Cerebellar cortex (tissue), 1 donor: Measurements from ENCODE around the gene TMEM219.
A peak's percentile ranks its signal among the peaks of the same experiment; 100 is the strongest.

Experiments used
- DNase-seq: peaks from one replicate; pipeline ENCODE4 v3.0.0-alpha.2; 2015; ENCODE audit warnings: low spot score

TMEM219 gene

DNA sequence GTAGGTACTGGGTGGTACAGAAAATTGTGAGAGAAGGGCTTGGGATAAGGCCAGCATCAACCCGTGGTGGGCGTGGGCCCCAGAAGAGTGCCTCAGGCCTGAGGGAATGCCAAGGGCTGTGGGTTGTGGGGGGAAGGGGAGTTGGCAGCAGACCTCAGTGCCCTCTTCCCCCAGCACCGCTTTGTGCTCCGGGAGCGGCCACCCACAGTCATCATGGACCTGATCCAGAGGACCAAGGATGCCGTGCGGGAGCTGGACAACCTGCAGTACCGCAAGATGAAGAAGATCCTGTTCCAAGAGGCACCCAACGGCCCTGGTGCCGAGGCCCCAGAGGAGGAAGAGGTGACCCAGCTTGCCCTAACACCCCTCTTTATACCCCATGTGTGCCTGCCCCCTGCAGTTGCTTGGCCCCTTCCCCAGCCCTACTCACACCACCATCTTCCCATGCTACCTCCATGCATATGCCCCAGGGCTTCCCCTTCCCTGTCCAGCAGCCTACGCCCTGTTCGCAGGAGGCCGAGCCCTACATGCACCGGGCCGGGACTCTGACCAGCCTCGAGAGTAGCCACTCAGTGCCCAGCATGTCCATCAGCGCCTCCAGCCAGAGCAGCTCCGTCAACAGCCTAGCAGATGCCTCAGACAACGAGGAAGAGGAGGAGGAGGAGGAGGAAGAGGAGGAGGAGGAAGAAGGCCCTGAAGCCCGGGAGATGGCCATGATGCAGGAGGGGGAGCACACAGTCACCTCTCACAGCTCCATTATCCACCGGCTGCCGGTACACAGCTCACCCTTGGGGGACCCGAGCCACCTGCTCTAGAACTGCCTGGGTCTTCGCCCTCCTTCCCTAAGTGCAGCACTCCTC lies 20.9 kb downstream of the TMEM219 start:
- no peak for DNase-seq

DNA sequence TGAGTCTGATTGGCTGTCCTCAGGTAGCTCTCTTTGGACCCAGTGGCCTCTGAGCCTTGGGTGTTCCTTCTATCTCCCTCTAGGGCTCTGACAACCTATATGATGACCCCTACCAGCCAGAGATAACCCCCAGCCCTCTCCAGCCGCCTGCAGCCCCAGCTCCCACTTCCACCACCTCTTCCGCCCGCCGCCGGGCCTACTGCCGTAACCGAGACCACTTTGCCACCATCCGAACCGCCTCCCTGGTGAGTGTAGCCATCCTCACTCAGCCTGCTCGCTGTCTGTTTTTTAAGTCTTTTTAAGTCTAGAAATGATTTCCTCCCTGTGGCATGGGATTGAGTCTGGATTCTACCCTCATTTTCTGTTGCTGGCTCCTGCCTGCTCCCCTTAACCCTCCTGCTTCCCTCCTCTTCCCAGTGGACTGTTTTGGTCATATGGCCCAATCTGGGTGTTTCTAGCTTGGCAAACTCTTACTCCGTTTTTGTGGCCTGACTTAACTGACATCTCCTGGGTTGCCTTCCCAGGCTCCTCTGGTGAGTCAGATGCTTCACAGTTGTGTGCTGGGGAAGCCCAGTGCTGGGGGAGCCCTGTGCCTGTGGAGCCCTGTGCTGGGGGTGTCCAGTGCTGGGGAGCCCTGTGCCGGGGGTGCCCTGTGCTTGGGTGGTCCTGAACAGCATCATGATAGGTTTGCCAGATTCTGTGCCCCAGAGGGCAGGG lies 21.7 kb downstream of the TMEM219 start:
- DNase-seq, result no peak

DNA sequence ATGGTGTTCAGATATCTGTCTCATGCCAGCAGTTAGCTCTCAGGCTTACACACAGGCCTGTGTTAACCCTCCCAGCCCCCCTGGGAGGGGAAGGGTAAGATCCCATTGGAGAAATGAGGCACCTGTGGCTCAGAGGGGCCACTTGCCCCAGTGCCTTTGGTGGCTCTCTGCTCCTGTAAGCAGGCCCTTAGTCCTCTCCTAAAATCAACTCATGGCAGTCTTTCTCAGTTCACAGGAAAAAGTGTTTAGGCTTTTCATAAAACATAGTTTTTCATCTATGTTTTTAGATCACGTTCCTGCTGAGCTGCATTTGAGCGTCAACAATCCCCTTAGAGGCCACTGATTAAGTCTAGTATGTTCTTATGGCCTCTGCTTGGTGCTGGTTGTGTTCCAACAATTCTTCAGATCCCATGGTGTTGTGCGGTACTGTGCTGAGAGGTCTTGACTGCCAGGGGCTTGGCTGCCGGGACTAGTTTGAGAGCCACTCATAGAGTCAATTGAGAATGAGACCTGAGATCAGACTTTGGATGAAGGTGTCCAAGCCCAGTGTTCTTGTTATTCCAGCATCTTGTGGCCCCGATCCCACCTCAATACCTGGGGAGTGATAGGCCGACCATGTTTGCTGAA lies 22.4 kb downstream of the TMEM219 start:
- DNase-seq, result no peak

DNA sequence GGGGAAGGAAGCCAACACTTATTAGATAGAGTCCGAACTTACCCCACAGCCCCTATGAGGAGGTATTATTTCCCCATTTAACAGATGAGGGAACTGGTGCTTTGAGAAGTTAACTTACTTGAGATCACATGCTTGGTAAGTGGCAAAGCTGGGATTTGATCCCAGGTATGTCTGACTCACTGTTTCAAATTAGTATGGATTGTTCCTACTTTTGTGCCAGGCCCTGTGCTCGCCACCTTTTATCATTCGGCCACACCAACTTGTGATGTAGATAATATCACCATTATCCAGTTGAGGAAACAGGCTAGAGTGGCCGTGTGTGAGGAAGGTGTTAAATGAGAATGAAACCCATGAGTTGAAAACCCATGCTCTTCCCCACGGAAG lies 22.9 kb downstream of the TMEM219 start:
- no peak for DNase-seq

DNA sequence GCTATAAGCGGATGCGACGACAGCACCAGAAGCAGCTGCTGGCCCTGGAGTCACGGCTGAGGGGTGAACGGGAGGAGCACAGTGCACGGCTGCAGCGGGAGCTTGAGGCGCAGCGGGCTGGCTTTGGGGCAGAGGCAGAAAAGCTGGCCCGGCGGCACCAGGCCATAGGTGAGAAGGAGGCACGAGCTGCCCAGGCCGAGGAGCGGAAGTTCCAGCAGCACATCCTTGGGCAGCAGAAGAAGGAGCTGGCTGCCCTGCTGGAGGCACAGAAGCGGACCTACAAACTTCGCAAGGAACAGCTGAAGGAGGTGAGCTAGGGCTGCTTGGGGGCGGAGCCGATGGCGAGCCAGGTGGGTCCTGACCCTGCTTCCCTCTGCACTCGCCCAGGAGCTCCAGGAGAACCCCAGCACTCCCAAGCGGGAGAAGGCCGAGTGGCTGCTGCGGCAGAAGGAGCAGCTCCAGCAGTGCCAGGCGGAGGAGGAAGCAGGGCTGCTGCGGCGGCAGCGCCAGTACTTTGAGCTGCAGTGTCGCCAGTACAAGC lies 23.5 kb downstream of the TMEM219 start:
- DNase-seq, result no peak

DNA sequence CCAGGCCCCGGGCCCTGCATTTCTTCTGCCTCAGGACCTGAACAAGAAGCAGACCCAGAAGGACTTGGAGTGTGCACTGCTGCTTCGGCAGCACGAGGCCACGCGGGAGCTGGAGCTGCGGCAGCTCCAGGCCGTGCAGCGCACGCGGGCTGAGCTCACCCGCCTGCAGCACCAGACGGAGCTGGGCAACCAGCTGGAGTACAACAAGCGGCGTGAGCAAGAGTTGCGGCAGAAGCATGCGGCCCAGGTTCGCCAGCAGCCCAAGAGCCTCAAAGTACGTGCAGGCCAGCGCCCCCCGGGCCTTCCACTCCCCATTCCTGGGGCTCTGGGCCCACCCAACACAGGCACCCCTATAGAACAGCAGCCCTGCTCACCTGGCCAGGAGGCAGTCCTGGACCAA lies 24.4 kb downstream of the TMEM219 start:
- DNase-seq, result no peak

DNA sequence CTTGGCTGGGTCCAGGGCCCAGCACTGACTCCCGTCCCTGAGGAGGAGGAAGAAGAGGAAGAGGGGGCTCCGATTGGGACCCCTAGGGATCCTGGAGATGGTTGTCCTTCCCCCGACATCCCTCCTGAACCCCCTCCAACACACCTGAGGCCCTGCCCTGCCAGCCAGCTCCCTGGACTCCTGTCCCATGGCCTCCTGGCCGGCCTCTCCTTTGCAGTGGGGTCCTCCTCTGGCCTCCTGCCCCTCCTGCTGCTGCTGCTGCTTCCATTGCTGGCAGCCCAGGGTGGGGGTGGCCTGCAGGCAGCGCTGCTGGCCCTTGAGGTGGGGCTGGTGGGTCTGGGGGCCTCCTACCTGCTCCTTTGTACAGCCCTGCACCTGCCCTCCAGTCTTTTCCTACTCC lies 25.1 kb downstream of the TMEM219 start:
- DNase-seq, result no peak

DNA sequence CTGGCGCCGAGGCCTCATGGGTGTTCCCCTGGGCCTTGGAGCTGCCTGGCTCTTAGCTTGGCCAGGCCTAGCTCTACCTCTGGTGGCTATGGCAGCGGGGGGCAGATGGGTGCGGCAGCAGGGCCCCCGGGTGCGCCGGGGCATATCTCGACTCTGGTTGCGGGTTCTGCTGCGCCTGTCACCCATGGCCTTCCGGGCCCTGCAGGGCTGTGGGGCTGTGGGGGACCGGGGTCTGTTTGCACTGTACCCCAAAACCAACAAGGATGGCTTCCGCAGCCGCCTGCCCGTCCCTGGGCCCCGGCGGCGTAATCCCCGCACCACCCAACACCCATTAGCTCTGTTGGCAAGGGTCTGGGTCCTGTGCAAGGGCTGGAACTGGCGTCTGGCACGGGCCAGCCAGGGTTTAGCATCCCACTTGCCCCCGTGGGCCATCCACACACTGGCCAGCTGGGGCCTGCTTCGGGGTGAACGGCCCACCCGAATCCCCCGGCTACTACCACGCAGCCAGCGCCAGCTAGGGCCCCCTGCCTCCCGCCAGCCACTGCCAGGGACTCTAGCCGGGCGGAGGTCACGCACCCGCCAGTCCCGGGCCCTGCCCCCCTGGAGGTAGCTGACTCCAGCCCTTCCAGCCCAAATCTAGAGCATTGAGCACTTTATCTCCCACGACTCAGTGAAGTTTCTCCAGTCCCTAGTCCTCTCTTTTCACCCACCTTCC lies 25.6 kb downstream of the TMEM219 start:
- DNase-seq, result no peak

DNA sequence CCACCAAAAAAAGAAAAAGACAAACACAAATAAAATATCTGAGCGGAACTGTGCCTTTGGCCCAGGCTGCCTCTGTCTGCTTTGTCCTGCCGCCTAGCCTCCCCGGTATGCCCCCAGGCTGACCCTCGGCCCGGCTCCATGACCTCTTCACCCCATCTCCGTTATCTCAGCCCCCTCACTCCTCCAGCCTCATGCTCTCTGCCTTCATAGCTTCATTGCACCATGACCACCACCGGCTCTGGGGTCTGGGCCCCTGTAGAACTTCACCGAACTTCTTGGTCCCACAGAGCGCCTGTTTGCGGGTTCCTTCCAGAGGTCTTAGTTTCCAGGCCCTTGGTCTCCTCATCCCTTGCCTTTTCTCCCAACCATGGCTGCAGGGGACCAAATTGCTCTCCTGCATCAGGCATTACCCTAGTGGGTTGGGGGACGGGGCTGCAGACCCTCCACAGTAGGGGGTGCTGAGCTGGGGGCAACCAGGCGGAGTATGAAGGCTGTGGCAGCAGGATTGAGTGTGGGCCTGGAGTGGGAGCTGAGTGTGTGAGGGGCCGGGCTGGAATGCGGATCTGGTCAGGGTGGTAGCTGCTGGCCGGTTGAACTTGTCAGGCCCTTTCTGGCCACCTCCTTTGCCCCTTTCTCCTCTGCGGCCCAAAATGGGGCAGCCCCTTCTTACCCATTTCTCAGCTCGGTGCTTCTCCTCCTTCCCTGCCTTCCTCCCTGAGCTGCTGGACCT lies 26.6 kb downstream of the TMEM219 start:
- no peak for DNase-seq

DNA sequence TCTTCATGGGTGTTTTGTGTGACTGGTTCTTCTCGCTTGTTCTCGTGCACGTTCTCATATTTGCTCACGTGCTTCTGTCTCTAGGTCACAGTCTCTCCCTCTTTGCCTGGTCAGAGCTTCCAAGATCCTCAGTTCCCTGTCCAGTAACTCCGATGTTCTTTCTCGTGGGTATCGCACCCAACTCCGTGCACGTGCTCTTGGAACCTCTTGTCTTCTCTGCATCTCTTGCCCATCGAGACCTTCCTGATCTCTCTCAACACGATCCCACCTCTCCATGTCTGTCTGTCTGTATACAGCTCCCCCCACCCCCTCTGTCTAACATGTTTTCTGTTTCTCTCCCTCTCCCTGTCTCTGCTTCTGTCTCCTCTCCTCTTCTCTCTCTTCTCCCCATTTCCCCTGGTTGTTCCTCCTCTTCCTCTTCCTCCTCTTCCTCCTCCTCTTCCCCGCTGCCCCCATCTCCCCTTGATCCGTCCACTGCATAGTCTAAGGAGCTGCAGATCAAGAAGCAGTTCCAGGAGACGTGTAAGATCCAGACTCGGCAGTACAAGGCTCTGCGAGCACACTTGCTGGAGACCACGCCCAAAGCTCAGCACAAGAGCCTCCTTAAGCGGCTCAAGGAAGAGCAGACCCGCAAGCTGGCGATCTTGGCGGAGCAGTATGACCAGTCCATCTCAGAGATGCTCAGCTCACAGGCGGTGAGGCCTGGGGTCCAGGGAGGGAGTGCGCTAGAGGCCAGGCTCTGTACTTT lies 27.4 kb downstream of the TMEM219 start:
- DNase-seq, result no peak

DNA sequence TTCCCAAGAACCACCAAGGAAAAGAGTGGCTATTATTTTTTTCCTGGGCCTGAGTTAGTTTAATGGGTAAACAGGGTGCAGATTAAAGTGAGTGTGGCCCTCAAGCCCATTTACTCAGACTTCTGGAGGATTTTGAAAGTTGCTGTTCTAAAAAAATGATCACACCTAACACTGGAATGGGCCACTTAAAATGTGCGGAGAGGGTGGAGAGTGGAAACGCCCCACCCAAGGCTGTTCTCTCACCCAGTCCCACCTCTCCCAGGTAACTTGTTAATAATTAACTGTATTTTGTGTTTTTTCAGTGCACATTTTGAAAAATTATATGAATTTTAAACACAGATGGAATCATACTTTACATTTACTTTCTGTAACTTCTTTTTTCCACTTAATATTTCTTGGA lies 28.2 kb downstream of the TMEM219 start:
- DNase-seq, result no peak

DNA sequence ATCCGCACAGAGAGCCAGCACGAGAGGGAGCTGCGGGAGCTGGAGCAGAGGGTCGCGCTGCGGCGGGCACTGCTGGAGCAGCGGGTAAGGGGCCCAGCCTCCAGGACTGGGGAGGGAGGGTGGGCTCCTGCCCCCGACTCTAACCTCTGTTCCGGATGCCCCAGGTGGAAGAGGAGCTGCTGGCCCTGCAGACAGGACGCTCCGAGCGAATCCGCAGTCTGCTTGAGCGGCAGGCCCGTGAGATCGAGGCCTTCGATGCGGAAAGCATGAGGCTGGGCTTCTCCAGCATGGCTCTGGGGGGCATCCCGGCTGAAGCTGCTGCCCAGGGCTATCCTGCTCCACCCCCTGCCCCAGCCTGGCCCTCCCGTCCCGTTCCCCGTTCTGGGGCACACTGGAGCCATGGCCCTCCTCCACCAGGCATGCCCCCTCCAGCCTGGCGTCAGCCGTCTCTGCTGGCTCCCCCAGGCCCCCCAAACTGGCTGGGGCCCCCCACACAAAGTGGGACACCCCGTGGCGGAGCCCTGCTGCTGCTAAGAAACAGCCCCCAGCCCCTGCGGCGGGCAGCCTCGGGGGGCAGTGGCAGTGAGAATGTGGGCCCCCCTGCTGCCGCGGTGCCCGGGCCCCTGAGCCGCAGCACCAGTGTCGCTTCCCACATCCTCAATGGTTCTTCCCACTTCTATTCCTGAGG lies 29.1 kb downstream of the TMEM219 start:
- DNase-seq, result no peak

DNA sequence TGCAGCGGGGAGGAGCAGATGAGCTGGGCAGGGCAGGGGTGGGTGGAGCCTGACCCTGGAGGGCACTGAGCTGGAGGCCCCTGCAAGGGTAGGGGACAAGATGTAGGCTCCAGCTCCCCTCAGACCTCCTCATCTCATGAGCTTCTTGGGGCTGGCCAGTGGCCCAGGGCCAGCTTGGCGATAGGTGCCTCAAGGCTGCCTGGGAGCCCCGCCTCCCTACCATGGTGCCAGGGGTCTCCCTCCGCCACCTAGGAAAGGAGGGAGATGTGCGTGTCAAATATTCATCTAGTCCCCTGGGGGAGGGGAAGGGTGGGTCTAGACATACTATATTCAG lies 29.7 kb downstream of the TMEM219 start:
- no peak for DNase-seq

DNA sequence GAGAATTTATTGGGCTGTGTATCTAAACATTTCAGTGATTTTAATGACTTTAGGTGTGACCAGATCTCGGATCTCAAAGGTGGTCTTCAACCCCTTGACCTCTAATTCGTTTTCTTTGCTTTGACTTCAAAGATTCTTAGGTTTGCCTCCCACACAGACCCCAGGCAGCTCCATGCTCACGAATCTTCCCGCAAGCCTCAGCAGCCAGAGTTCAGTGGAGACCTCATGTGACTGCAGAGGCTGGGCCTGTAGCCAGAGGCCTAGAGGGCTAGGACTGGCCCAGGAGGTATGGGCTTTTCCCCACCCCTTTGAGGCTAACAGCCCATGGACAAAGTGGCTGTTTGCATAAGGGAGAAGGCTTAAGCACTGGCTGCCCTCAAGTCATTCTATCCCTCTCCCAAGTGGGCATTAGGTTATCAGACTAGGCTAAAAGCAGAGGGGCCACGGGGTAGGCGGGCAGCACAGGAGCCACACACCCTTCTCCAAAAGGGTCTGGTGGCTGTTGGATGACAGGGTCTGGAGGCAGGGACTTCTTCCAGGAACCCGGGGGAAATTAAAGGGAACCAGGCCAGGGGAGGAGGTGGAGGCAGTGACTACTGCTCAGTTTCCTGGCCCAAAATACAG lies 30.6 kb downstream of the TMEM219 start:
- DNase-seq, result no peak

DNA sequence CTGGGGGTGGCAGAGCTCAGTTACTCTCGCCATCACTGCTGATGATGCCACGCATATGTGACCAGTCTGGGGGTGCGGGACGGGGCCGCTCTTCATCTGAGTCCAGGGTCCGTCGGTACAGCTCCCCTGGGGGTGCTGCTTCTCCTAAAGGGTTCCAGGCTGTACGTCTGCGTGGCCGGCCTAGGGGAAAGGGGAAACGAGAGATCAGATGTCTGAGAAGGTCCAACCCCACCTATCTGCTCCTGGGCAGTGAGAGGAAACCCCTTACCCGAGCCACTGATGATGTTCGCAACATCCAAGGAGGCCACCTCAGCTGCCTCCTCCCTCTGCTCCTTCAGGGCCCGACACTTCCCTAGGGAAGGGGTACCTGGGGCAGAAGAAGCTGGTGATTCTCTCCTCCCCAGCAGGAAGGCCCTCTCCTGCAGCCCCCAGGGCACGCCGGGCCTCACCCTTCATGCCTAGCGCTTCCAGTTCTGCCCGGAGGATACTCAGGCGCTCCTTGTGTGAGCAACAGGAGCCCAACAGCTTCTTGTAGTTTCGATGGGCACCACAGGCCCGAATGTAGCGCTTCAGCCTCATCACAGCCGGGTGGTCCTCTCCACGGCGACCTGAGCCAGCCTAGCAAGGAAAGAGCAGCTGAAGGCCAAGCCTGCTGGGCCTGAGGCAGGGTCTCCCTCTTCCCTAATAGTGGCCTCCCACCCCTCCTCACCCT lies 31.5 kb downstream of the TMEM219 start:
- DNase-seq, result no peak

DNA sequence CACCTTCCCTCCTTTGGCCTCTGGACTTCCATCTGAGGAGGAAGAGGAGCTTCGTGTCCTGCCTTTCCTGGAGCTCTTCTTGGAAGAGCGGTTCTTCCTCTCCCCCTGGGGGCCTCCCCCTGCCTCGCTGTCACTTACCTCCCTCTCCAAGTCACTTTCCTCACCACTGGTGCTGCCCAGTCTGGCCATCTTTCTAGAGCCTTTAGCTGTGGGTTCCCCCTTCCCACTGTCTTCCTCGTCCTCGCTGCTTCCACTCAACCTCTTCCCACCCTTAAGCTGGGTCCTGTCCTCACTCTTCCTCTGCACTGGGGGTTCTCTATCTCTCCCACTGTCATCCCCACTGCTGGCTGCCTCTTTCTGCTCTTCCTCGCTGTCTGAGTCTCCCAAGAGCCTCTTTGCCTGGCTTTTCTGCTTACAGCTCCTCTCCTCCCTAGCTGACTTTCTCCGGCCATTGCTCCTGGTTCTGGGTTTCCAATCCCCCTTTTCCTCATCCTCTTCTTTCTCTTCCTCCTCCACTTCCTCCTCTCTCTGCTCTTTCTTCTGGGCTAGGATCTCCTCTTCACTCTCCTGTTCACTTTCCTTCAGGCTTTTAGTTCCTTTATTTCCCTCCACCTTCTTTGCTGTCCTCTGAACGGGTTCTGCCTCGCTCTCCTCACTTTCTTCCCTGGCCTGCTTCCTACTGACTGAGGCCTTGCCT lies 32.2 kb downstream of the TMEM219 start:
- no peak for DNase-seq

DNA sequence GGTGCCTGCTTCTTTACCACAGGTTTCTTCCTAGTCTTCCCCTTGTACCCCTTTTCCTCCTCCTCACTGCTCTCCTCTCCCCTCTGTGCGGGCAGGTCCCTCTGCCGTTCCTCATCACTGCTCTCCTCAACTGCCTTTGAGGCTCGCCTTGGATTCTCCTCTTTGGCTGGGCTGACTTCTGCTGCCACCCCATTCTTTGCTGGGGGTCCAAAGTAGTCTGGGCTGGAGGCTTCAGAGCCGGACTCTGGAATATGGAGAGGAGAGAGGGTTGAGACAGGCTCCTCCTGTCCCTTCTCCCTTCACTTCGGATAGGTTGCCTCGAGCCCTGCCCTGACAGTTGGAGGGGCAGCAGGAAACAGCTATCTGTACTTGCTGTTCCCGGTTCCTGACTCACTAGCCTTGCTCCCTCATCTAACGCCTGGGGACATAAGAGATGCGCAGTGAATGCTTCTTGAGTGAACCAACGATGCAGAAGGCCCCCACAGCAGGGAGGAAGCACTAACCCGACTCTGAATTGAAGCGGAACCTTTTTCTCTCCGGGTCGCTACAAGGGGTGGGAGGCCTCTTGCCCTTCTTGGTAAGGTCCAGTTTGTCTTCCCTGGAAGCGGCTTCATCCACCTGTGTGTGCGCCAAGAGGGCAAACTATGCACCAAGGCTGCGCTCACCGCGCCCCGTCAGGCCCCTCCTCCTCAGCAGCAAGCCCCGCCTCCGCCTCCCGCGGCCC lies 32.9 kb downstream of the TMEM219 start:
- peak; percentile 47 for DNase-seq
